Measurements from ENCODE around the gene SULF2.

SULF2 gene

DNA sequence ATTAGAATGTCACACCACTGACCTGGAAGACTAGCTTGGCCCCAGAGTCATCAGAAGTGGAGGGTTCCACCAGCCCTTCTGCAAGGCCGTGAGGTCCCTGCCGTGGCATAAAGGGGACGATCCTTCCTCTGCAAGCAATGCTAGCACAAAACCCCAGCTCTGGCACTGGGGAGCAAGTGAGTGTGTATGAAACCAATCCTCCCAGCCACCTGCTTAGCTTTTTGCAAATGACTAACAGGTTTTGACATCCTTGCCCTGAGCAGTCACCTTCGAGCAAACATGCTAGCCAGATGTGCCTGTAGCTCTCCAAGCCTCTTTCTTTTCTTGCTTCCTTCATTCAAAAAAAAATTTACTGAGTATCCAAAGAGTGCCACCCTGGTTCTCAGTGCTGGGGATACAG, 8.6 kb downstream of the SULF2 start:
- TF ChIP-seq ZNF70 (CRISPR knock-in tag; IDR thresholded peaks at IDR 0.05) (no peak), ISL1 (CRISPR knock-in tag; IDR thresholded peaks at IDR 0.05) (no peak), PPARA (CRISPR knock-in tag; IDR thresholded peaks at IDR 0.05; ENCODE audit: borderline replicate concordance) (no peak), ESRRG (CRISPR knock-in tag; IDR thresholded peaks at IDR 0.05) (no peak), TOX (CRISPR knock-in tag; IDR thresholded peaks at IDR 0.05; ENCODE audit: borderline replicate concordance) (no peak), ZNF565 (CRISPR knock-in tag; conservative IDR thresholded peaks at IDR 0.05; ENCODE audit: low read depth) (no peak), RARB (CRISPR knock-in tag; IDR thresholded peaks at IDR 0.05) (no peak), SNAI2 (CRISPR knock-in tag; IDR thresholded peaks at IDR 0.05) (no peak), ZNF8 (CRISPR knock-in tag; IDR thresholded peaks at IDR 0.05) (no peak), ZFP30 (CRISPR knock-in tag; IDR thresholded peaks at IDR 0.05) (no peak)
- TF ChIP-seq, protein P1, sequence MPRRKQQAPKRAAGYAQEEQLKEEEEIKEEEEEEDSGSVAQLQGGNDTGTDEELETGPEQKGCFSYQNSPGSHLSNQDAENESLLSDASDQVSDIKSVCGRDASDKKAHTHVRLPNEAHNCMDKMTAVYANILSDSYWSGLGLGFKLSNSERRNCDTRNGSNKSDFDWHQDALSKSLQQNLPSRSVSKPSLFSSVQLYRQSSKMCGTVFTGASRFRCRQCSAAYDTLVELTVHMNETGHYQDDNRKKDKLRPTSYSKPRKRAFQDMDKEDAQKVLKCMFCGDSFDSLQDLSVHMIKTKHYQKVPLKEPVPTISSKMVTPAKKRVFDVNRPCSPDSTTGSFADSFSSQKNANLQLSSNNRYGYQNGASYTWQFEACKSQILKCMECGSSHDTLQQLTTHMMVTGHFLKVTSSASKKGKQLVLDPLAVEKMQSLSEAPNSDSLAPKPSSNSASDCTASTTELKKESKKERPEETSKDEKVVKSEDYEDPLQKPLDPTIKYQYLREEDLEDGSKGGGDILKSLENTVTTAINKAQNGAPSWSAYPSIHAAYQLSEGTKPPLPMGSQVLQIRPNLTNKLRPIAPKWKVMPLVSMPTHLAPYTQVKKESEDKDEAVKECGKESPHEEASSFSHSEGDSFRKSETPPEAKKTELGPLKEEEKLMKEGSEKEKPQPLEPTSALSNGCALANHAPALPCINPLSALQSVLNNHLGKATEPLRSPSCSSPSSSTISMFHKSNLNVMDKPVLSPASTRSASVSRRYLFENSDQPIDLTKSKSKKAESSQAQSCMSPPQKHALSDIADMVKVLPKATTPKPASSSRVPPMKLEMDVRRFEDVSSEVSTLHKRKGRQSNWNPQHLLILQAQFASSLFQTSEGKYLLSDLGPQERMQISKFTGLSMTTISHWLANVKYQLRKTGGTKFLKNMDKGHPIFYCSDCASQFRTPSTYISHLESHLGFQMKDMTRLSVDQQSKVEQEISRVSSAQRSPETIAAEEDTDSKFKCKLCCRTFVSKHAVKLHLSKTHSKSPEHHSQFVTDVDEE (CRISPR knock-in tag; IDR thresholded peaks at IDR 0.05) = no peak
- ATAC-seq = no peak

DNA sequence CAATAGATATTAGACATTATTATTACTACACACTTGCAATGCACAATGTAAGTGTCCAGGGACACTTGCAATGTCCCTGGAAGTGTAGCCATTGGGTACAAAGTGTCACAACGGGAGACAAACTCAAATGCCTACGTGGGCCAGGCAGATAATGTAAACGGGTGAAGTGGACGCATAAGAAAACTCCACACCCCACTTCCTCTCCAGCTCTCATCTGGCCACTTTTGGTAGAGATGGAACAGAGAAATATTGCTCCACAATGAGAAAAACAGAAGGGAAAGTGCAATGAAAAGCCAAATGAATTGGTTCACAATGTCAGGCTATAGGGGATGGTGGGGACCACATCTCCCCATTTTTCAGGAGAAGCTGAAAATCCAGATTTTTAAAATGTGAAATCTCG, 9.4 kb downstream of the SULF2 start:
- ATAC-seq = no peak
- TF ChIP-seq BACH2 (CRISPR knock-in tag; IDR thresholded peaks at IDR 0.05; ENCODE audit: borderline replicate concordance) (no peak), PATZ1 (CRISPR knock-in tag; IDR thresholded peaks at IDR 0.05; ENCODE audit: borderline replicate concordance) (no peak), GLIS3 (CRISPR knock-in tag; IDR thresholded peaks at IDR 0.05) (no peak)

DNA sequence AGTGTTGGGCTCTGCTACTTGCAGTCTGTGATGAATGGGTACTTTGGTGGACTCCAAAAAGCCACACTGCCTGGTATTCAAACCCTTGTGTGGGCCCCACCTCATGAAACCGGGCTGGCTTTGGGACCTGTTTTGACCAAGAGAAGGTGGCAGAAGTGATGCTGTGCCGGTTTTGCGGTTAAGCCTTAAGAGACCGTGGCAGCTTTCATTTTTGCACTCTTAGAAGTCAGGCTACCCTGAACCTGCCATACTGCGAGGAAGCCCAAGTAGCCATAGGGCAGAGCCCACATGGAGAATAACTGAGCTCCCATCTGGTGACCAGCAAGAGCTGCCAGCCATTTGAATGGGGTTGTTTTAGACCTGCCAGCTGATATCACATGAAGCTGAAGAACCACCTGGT, 10.2 kb downstream of the SULF2 start:
- TF ChIP-seq PPARA (CRISPR knock-in tag; IDR thresholded peaks at IDR 0.05; ENCODE audit: borderline replicate concordance) (no peak), ZNF565 (CRISPR knock-in tag; conservative IDR thresholded peaks at IDR 0.05; ENCODE audit: low read depth) (no peak), ZNF70 (CRISPR knock-in tag; IDR thresholded peaks at IDR 0.05) (no peak)
- TF ChIP-seq, protein P2, sequence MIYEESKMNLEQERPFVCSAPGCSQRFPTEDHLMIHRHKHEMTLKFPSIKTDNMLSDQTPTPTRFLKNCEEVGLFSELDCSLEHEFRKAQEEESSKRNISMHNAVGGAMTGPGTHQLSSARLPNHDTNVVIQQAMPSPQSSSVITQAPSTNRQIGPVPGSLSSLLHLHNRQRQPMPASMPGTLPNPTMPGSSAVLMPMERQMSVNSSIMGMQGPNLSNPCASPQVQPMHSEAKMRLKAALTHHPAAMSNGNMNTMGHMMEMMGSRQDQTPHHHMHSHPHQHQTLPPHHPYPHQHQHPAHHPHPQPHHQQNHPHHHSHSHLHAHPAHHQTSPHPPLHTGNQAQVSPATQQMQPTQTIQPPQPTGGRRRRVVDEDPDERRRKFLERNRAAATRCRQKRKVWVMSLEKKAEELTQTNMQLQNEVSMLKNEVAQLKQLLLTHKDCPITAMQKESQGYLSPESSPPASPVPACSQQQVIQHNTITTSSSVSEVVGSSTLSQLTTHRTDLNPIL (CRISPR knock-in tag; IDR thresholded peaks at IDR 0.05; ENCODE audit: low read depth) = no peak
- no peak for ATAC-seq

- TF ChIP-seq TOX (CRISPR knock-in tag; IDR thresholded peaks at IDR 0.05; ENCODE audit: borderline replicate concordance) (no peak), SNAI2 (CRISPR knock-in tag; IDR thresholded peaks at IDR 0.05) (no peak), ARNTL (CRISPR knock-in tag; IDR thresholded peaks at IDR 0.05; ENCODE audit: borderline replicate concordance, low read depth) (no peak), PPARA (CRISPR knock-in tag; IDR thresholded peaks at IDR 0.05; ENCODE audit: borderline replicate concordance) (no peak), PATZ1 (CRISPR knock-in tag; IDR thresholded peaks at IDR 0.05; ENCODE audit: borderline replicate concordance) (no peak), GLIS3 (CRISPR knock-in tag; IDR thresholded peaks at IDR 0.05) (no peak), ZFP3 (CRISPR knock-in tag; IDR thresholded peaks at IDR 0.05) (no peak), RARB (CRISPR knock-in tag; IDR thresholded peaks at IDR 0.05) (no peak), CSDC2 (CRISPR knock-in tag; IDR thresholded peaks at IDR 0.05) (no peak), ZNF565 (CRISPR knock-in tag; conservative IDR thresholded peaks at IDR 0.05; ENCODE audit: low read depth) (no peak)
- TF ChIP-seq, protein P1 (CRISPR knock-in tag; IDR thresholded peaks at IDR 0.05) = no peak
- ATAC-seq = no peak
These were observed 11.0 kb downstream of the SULF2 start for GRCh38 chr20:47774131-47774777.
